LNCaP clone FGC (cell line): Measurements from ENCODE around the gene FBXO5.

Source experiments
- DNase-seq: peaks from one replicate; pipeline ENCODE4 v3.0.0-alpha.2; 2011; ENCODE audit warnings: low read depth
- H3K4me3 ChIP-seq: 2 replicates; pipeline ENCODE4 v1.5.1; 2011; ENCODE audit warnings: mild to moderate bottlenecking, low read depth, low read length, control low read depth
- TF ChIP-seq, protein P1 (sequence below): IDR thresholded peaks from 2 replicates; pipeline ENCODE4 v1.5.1; 2012; ENCODE audit warnings: mild to moderate bottlenecking; ENCODE audit not compliant: control insufficient read depth, insufficient read depth; ENCODE audit errors: extremely low read depth

FBXO5 gene

DNA sequence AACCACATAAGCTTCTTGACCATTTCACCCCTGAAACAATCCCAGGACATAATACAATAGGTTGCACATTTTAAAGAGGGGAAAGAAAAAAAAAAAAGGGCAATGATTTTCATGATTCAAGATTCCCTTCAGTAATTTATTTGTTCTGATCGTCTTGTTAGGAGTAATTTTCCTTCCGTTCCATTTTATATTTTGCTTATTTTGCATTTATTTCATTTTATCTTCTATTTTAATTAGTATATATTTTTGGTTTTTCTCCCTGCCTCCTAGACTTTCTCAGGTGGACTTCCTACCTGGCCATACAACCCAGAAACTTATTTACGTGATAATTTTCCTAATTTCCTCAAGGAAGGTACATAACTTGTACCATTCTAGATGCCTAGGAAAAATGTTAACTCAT is 32.6 kb downstream of the FBXO5 start:
- no peak overlapping the region for H3K4me3 ChIP-seq
- TF ChIP-seq, protein P1, sequence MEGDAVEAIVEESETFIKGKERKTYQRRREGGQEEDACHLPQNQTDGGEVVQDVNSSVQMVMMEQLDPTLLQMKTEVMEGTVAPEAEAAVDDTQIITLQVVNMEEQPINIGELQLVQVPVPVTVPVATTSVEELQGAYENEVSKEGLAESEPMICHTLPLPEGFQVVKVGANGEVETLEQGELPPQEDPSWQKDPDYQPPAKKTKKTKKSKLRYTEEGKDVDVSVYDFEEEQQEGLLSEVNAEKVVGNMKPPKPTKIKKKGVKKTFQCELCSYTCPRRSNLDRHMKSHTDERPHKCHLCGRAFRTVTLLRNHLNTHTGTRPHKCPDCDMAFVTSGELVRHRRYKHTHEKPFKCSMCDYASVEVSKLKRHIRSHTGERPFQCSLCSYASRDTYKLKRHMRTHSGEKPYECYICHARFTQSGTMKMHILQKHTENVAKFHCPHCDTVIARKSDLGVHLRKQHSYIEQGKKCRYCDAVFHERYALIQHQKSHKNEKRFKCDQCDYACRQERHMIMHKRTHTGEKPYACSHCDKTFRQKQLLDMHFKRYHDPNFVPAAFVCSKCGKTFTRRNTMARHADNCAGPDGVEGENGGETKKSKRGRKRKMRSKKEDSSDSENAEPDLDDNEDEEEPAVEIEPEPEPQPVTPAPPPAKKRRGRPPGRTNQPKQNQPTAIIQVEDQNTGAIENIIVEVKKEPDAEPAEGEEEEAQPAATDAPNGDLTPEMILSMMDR = no peak
- no peak for DNase-seq

DNA sequence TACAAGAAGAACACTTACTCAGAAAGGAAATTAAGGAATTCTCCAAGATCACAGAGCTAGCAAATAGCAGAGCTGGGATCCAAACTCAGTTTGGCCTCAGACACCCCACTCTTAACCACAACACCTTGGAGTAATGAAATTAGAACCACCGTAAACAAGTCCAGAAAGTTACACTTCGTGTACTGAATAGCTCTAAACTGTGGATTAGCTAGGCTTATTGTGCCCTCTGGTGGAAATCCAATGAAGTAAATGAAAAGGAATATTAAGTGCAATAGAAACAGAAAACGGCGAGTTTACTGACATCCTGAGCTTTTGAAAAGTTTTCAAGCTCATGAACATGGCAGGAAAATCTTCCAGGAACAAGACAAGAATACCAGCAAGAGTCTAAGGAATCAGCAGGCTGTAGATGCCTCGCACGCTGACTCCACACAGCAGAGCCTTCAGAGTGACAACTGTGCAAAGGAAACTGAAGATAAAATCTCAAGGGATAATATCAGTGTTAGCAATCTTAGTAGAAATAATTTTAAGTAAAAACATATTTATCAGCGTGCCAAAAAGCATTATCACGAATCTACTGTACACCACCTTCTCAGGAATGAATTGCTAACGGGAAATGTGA is 34.6 kb downstream of the FBXO5 start:
- DNase-seq = peak; percentile 11
- H3K4me3 ChIP-seq = no peak overlapping the region
- TF ChIP-seq, protein P1 = peak; percentile 75

DNA sequence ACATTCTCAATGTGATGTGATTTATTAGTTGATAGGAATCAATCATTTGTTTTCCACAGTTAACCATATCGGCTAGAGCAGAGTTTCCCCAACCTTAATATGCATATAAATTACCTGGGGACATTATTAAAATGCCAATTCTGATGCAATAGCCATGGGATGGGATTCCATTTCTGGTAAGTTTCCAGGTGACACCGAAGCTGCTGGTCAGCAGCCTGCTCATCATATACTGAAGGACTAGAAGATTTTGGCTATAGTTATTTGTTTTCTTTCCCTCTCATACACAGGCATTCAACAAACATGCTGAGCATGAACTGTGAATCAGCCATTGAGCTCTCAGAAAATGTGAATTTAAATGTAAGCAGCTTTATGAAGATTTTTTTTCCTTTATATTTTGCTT is 35.8 kb downstream of the FBXO5 start:
- TF ChIP-seq, protein P1 = no peak
- no peak for DNase-seq
- H3K4me3 ChIP-seq = no peak overlapping the region

DNA sequence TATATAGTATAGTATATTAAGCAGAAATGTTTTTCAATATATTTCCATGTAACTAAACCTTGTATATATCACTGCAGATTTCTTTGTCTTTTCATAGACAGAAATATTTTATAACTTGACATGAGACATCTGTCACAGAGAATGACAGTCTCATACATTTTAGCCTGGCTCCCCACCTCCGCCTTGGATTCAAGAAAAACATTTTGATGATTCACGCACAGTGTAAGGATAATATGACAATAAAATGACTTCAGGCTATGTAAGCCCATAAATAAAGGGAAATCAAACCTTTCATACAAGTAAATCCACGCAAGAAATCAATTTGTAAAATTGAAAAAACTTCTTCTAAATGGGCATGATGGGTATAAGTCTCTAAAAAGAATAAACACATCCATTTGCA is 36.4 kb downstream of the FBXO5 start:
- TF ChIP-seq, protein P1 = no peak
- no peak for DNase-seq
- H3K4me3 ChIP-seq = no peak overlapping the region

DNA sequence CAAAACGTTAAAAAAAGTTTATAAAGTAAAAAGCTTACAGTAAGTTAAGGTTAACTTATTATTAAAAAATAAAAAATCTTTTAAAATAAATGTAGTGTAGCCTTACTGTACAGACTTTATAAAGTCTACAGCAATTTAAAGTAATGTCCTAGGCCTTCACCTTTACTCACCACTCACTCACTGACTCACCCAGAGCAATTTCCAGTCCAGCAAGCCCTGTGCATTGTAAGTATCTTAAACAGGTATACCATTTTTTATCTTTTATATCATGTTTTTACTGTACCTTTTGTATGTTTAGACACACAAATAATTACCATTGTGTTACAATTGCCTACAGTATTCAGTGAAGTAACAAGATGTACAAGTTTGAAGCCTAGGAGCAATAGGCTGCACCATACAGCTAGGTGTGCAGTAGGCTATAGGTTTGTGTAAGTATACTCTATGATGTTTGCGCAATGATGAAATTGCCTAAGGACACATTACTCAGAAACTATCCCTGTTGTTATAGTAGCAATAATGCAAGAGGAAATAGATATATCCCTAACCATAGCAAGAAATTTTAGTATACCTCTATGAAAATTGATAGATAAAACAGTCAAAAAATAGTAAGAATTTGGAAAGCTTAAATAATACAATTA is 39.5 kb downstream of the FBXO5 start:
- no peak for DNase-seq
- H3K4me3 ChIP-seq = no peak overlapping the region
- TF ChIP-seq, protein P1 = no peak

DNA sequence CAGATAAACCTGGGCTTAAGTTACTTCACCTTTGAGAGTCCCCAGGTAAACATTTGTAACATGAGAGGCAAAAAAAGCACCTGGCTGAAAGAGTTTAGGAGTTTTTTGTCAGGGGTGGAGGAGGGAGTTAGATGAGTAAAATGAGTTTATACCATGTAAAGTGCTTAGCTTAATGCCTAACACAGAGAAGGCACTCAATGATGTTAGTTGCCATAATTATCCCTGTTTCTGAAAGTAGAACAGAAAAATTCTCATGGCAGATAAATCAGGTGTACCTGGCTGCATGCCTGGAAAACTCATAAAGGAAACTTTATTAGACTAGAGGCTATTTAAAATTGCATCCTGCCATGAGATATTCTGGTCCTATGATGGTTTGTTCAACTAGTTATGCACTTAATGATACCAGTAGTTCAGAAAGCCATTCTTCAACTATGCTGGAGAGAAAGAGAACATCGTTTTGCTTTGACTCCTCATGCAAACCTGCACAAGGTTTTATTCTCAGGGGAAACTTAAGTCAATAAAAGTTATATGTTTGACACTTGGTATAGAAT is 40.4 kb downstream of the FBXO5 start:
- no peak overlapping the region for H3K4me3 ChIP-seq
- TF ChIP-seq, protein P1 = no peak
- no peak for DNase-seq
